Astrocyte of the cerebellum (primary cell): ENCODE measurements around the gene PSAT1.

Experiments
- DNase-seq: peaks from one replicate; pipeline ENCODE4 v3.0.0-alpha.2; 2011; ENCODE audit warnings: low read depth
- H3K4me3 ChIP-seq: 2 replicates; pipeline ENCODE4 v1.5.1; 2011; ENCODE audit warnings: mild to moderate bottlenecking, low read depth, low read length, moderate library complexity
- in situ Hi-C: cut with HindIII; loops from 2 replicates; pipeline ENCODE4 v1.10.0; 2017; ENCODE audit warnings: low sequenced_read_pairs
- TF ChIP-seq, protein P1 (sequence below): IDR thresholded peaks from 2 replicates; pipeline ENCODE4 v1.5.1; 2012; ENCODE audit warnings: low read length, low read depth, moderate library complexity, mild to moderate bottlenecking; ENCODE audit errors: missing control alignments

PSAT1 gene

DNA sequence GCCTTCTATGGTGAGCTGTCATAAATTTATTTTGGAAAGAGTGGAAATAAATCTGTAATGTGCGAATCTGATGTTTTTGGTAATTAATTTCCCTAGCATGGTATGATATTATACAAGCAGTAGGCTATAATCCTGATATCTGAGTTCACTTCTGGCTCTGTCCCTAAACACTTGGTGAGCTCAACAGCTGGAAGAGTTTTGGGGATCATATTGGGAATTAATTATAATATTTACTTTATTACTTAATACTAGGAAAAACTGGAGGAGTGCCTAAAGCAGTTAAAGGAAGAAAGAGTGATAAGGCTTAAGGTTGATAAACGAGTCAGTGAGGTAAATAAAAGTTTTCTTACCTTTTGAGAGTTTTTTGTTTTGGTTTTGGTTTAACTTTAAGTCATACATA is 34.3 kb upstream of the PSAT1 start:
- no peak overlapping the region for H3K4me3 ChIP-seq
- in situ Hi-C loops, result no loop called here
- TF ChIP-seq, protein P1, sequence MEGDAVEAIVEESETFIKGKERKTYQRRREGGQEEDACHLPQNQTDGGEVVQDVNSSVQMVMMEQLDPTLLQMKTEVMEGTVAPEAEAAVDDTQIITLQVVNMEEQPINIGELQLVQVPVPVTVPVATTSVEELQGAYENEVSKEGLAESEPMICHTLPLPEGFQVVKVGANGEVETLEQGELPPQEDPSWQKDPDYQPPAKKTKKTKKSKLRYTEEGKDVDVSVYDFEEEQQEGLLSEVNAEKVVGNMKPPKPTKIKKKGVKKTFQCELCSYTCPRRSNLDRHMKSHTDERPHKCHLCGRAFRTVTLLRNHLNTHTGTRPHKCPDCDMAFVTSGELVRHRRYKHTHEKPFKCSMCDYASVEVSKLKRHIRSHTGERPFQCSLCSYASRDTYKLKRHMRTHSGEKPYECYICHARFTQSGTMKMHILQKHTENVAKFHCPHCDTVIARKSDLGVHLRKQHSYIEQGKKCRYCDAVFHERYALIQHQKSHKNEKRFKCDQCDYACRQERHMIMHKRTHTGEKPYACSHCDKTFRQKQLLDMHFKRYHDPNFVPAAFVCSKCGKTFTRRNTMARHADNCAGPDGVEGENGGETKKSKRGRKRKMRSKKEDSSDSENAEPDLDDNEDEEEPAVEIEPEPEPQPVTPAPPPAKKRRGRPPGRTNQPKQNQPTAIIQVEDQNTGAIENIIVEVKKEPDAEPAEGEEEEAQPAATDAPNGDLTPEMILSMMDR, result no peak
- DNase-seq, result no peak

DNA sequence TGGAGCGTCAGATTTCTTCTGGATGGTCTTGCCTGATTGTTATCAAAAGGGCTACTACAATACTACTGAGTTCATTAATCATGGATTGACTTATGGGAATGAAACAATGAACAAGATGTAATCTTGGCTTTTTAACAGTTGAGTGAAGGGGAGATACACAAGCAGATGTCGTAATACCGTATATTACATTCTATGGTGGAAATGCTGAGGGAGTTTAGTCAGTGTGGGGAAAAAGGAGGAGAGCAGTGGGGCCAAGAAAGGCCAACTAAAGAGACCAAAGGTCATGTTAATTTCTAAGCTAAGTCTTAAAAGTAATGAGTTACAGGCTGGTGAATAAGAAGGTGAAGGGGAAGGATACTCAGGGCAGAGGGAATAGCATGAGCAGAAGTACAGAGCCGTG is 29.0 kb upstream of the PSAT1 start:
- in situ Hi-C loops, result no loop called here
- TF ChIP-seq, protein P1, result no peak
- no peak for DNase-seq
- H3K4me3 ChIP-seq, result no peak overlapping the region

DNA sequence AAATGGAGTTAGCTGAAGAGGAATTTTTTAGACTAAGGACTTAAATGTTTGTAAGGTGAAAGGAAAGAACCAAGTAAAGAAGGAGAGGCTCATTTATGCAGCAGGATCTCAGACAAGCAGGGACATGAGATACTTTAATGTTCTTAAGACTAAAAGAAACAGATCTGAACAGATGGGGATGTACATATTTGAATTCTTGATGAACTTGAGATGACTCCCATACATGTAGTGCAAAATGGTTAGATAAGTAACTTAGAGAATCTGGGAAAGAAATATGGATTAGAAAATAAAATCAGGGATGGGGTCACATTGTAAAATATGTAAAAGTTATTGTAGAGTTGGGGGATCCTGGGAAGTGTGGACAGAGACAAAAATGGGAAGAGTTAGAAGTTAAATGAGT is 27.1 kb upstream of the PSAT1 start:
- H3K4me3 ChIP-seq, result no peak overlapping the region
- no peak for DNase-seq
- TF ChIP-seq, protein P1, result no peak
- in situ Hi-C loops, result no loop called here

DNA sequence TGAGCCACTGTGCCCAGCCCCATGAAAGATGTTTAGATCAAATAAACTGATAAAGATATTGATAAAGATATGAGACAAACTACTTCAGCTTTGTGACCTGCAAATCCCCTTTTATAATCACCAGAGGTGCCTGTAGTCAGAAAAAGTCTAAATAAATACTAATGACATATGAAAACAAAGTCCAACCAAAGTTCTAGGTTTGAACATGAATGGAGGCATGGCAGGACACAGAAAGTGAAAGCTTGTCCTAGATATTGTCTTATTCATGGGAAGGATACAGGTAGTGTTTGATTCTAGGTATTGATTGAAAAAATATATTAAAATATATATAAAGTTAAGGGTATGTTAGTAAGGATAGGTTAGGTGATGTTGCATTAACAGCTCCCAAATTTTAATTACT is 24.6 kb upstream of the PSAT1 start:
- in situ Hi-C loops, result no loop called here
- no peak overlapping the region for H3K4me3 ChIP-seq
- no peak for DNase-seq
- TF ChIP-seq, protein P1, result no peak

DNA sequence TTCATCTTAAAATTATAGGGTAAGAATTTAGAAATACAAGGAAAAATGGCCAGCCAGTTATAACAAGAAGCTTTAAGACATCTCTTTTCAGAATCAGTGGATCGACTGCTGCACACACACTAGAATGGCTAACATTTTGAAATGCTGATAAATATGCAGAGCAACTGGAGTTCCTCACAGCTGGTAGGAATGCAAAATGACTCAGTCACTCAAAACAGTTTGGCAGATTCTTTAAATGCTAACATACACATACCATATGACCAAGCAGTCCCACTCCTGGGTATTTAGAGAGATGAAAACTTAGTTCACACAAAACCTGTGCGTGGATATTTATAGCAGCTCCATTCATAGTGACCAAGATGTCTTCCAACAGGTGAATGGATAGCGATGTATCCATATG is 23.2 kb upstream of the PSAT1 start:
- no peak overlapping the region for H3K4me3 ChIP-seq
- TF ChIP-seq, protein P1, result no peak
- in situ Hi-C loops, result no loop called here
- DNase-seq, result no peak

GRCh38 chr9:78278177-78278777 is 18.6 kb upstream of the PSAT1 start:
- H3K4me3 ChIP-seq, result no peak overlapping the region
- TF ChIP-seq, protein P1, result no peak
- peak; percentile 84 for DNase-seq
- in situ Hi-C loops, result no loop called here
